DND-41 (cell line): ENCODE results near the gene TGDS.

ENCODE experiments used
- ATAC-seq: fragments of 200-7000 bp; cut with Tn5 transposase; 3 replicates; pipeline ENCODE4 v1.9.1; 2021; ENCODE audit warnings: low read depth; ENCODE audit not compliant: insufficient read depth
- DNase-seq: peaks from one replicate; pipeline ENCODE4 v3.0.0-alpha.2; 2020
- H2AFZ ChIP-seq: 2 replicates; pipeline ENCODE4 v1.6.0; 2012; ENCODE audit warnings: low read depth, low read length
- H3K27ac ChIP-seq: 2 replicates; pipeline ENCODE4 v1.5.1; 2012; ENCODE audit warnings: low read length, inconsistent platforms
- H3K27me3 ChIP-seq: fragments of 200-600 bp; sonication (generic); 2 replicates; pipeline ENCODE4 v1.6.0; 2012; ENCODE audit warnings: low read length, mild to moderate bottlenecking, inconsistent platforms; ENCODE audit not compliant: insufficient read depth, poor library complexity
- H3K36me3 ChIP-seq: 2 replicates; pipeline ENCODE4 v1.5.1; 2012; ENCODE audit warnings: low read length, inconsistent platforms; ENCODE audit not compliant: insufficient read depth
- H3K4me1 ChIP-seq: 2 replicates; pipeline ENCODE4 v1.5.1; 2012; ENCODE audit warnings: mild to moderate bottlenecking, low read length; ENCODE audit not compliant: insufficient read depth
- H3K4me2 ChIP-seq: 2 replicates; pipeline ENCODE4 v1.6.0; 2012; ENCODE audit warnings: mild to moderate bottlenecking, moderate library complexity, low read length, inconsistent platforms; ENCODE audit not compliant: insufficient read depth
- H3K4me3 ChIP-seq, 2 experiments: fragments of 200-600 bp in 1 of 2; shearing (Covaris generic) in 1 of 2; 2 replicates each; pipeline ENCODE4 v1.5.1; 2012 to 2016; ENCODE audit warnings: inconsistent platforms in 2 of 2, low read length in 2 of 2, mild to moderate bottlenecking in 2 of 2, low read depth in 1 of 2, moderate library complexity in 1 of 2
- H3K79me2 ChIP-seq: 2 replicates; pipeline ENCODE4 v1.6.0; 2012; ENCODE audit warnings: low read length, inconsistent platforms; ENCODE audit not compliant: insufficient read depth
- H3K9ac ChIP-seq: 2 replicates; pipeline ENCODE4 v1.6.0; 2012; ENCODE audit warnings: low read depth, mild to moderate bottlenecking, inconsistent platforms, low read length, moderate library complexity
- H3K9me3 ChIP-seq: 2 replicates; pipeline ENCODE4 v1.5.1; 2012; ENCODE audit warnings: low read length, moderate library complexity, mild to moderate bottlenecking, inconsistent platforms; ENCODE audit not compliant: insufficient read depth, severe bottlenecking
- H4K20me1 ChIP-seq: 2 replicates; pipeline ENCODE4 v1.6.0; 2012; ENCODE audit warnings: low read length; ENCODE audit not compliant: insufficient read depth
- CTCF ChIP-seq: IDR thresholded peaks from 2 replicates; pipeline ENCODE4 v1.5.1; 2012; ENCODE audit warnings: borderline replicate concordance, low read length, moderate library complexity, mild to moderate bottlenecking; ENCODE audit not compliant: poor library complexity, severe bottlenecking; ENCODE audit errors: extremely low read depth
- EZH2 ChIP-seq: IDR thresholded peaks from 3 replicates; pipeline ENCODE4 v1.6.1; 2012; ENCODE audit warnings: borderline replicate concordance, low read depth, mild to moderate bottlenecking, moderate library complexity, low read length, inconsistent platforms; ENCODE audit not compliant: severe bottlenecking

The TGDS gene

GRCh38 chr13:94569615-94570014 is 26.3 kb downstream of the TGDS start:
- Histone ChIP-seq H3K4me2 (no peak overlapping the region), H4K20me1 (no peaks in the 10 kb centered on the region), H3K9me3 (no peaks in the 10 kb centered on the region), H3K9ac (no peak overlapping the region), H3K27me3 (no peaks in the 10 kb centered on the region), H2AFZ (no peak overlapping the region), H3K4me1 (no peaks in the 10 kb centered on the region), H3K27ac (no peak overlapping the region), H3K79me2 (no peaks in the 10 kb centered on the region), H3K36me3 (peaks cover 49% of the 10 kb centered on the region), H3K4me3 (no peak overlapping the region)
- no peak for TF ChIP-seq CTCF
- TF ChIP-seq EZH2: no peak
- no peak for ATAC-seq
- no peak for DNase-seq

- TF ChIP-seq EZH2: no peak
- TF ChIP-seq CTCF: no peak
- Histone ChIP-seq H3K36me3 (peaks cover 38% of the 10 kb centered on the region), H3K4me2 (no peak overlapping the region), H4K20me1 (no peaks in the 10 kb centered on the region), H3K9me3 (no peaks in the 10 kb centered on the region), H2AFZ (no peak overlapping the region), H3K4me1 (no peaks in the 10 kb centered on the region), H3K79me2 (no peaks in the 10 kb centered on the region), H3K9ac (no peak overlapping the region), H3K27me3 (no peaks in the 10 kb centered on the region), H3K4me3 (no peak overlapping the region), H3K27ac (no peak overlapping the region)
- no peak for DNase-seq
- ATAC-seq: no peak
Observed at GRCh38 chr13:94568443-94568842, 27.5 kb downstream of the TGDS start.

- no peak overlapping the region for H3K4me2 ChIP-seq
Observed at GRCh38 chr13:94567581-94567980, 28.4 kb downstream of the TGDS start.

More at GRCh38 chr13:94567581-94567980, 28.4 kb downstream of the TGDS start:
- Histone ChIP-seq H3K36me3 (peaks cover 34% of the 10 kb centered on the region), H3K9ac (no peak overlapping the region), H3K4me3 (no peak overlapping the region), H3K27me3 (no peaks in the 10 kb centered on the region), H3K9me3 (no peaks in the 10 kb centered on the region), H3K27ac (no peak overlapping the region), H3K79me2 (no peaks in the 10 kb centered on the region), H4K20me1 (no peaks in the 10 kb centered on the region), H2AFZ (no peak overlapping the region), H3K4me1 (no peaks in the 10 kb centered on the region)
- DNase-seq (no peak), ATAC-seq (no peak)
- TF ChIP-seq EZH2 (no peak), CTCF (no peak)
